ENCODE results near the gene SCO1.

- TF ChIP-seq CTCF (IDR thresholded peaks at IDR 0.05; ENCODE audit: low read length) (no peak), EZH2 (IDR thresholded peaks at IDR 0.05; ENCODE audit: borderline replicate concordance, low read length) (no peak)
Measured at GRCh38 chr17:10744501-10745000, 47.2 kb upstream of the SCO1 start.
